ENCODE results near the gene BEND5. TPM values are rescaled to one million over a fixed set of nuclear protein-coding genes. Genes with fewer than 3 reads are reported as not detected.

BEND5 gene
- total and polyA plus RNA-seq, 2 of the 8 experiments (the other 6 are each of a cell fraction or from before 2014, with no cell fraction given): 3.8 to 7.5 TPM

DNA sequence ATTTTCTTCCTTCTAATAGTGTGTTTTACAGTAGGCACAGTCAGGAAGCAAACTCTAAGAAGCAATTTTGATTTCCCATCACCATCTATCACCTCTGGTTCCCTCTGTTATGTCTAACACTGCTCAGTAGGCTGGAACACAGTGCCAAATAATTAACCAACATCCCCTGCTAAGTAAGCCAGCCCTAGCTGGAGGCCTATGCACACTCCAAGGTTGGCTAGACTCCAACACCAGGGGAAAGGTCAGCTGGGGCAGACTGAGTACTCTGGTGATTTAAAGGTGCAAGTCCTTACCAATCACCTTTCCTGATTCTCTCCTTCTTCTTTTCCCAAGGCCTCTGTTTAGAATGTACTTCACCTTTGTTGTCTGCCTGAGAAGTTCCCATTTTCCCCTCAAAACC lies 46.5 kb upstream of the BEND5 start (continued):
- no peak for TF ChIP-seq TAF7 (optimal IDR thresholded peaks at IDR 0.05; ENCODE audit: borderline replicate concordance, low read depth, low read length)

All from H1 (cell line).